Breast epithelium (tissue), 4 donors: Measurements from ENCODE around the gene RBP2. TPM values are rescaled to one million over a fixed set of nuclear protein-coding genes. Genes with fewer than 3 reads are reported as not detected.

ENCODE experiments used
- DNase-seq, 2 donors: peaks; one replicate each; pipeline ENCODE4 v3.0.0-alpha.2; 2019; ENCODE audit warnings: low spot score in 2 of 2
- H3K27ac ChIP-seq, 2 donors: fragments of 200-600 bp; sonication (generic) in 1 of 2; one replicate each; pipeline ENCODE4 v1.5.1; 2016 to 2019; ENCODE audit warnings: mild to moderate bottlenecking in 1 of 2
- H3K27me3 ChIP-seq, 2 donors: fragments of 200-600 bp; sonication (generic) in 1 of 2; one replicate each; pipeline versions ENCODE4 v1.5.1 to v1.6.0; 2017 to 2019; ENCODE audit warnings: control low read depth in 1 of 2, mild to moderate bottlenecking in 1 of 2
- H3K36me3 ChIP-seq: fragments of 200-600 bp; one replicate; pipeline ENCODE4 v1.5.1; 2019
- H3K4me1 ChIP-seq, 2 donors: fragments of 200-600 bp; sonication (generic); one replicate each; pipeline ENCODE4 v1.5.1; 2016 to 2019; ENCODE audit warnings: control low read depth in 1 of 2
- H3K4me3 ChIP-seq, 3 donors: fragments of 200-600 bp; sonication (generic); 1 replicate in 2 of 3; 2 replicates in 1 of 3; pipeline ENCODE4 v1.5.1; 2016 to 2019; ENCODE audit warnings: mild to moderate bottlenecking in 3 of 3, moderate library complexity in 2 of 3
- H3K9me3 ChIP-seq, 2 donors: fragments of 200-600 bp; sonication (generic) in 1 of 2; one replicate each; pipeline ENCODE4 v1.5.1; 2016 to 2019; ENCODE audit warnings: control low read depth in 1 of 2
- POLR2A ChIP-seq: fragments of 450-650 bp; IDR thresholded peaks from one replicate; pipeline ENCODE4 v1.6.1; 2016; ENCODE audit warnings: antibody characterized with exemption, mild to moderate bottlenecking, moderate library complexity
- POLR2AphosphoS5 ChIP-seq, 3 donors: sonication (generic); formaldehyde crosslinking; IDR thresholded peaks; one replicate each; pipeline ENCODE4 v1.6.1; 2017; ENCODE audit warnings: antibody characterized with exemption in 3 of 3
- intact Hi-C: fragments of 100-400 bp; cut with DNase I; formaldehyde crosslinking; loops from one replicate; pipeline ENCODE4 v1.15.1; 2023; ENCODE audit warnings: low total_unique reads
- total RNA-seq, 3 donors: library from RNA; depleted of rRNA; stranded (reverse); fragments of >200 nt; gene quantifications; one replicate each; pipeline ENCODE4 v1.1.0, GENCODE V29; 2016
- TF ChIP-seq, protein P1 (sequence below), 3 donors: fragments of 450-650 bp; IDR thresholded peaks; one replicate each; pipeline ENCODE4 v1.5.1; 2016 to 2017; ENCODE audit warnings: antibody characterized with exemption in 3 of 3, mild to moderate bottlenecking in 3 of 3, moderate library complexity in 3 of 3

Gene RBP2
- total RNA-seq, 3 donors from 2014 or later = 1.3 TPM; not detected in 2

DNA sequence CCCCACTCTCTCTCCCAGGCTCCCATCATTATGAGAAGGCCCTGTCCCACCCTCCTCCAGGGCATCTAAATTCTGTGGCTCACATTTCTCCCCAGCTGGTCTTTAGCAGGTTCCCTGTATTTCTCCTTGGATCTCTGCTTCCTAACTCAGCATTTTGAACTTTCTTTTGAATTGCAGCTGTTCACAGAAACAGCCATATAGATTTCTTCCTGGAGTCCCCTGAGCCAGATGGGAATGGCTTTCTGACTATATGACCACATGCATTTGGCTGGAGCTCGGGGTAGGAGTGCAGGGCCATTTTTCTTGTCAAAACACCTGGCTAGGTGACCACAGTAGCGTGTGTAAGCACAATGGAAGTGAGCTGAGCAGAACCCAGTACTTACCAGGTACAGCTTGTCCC, 22.0 kb downstream of the RBP2 start:
- DNase-seq = no peak
- TF ChIP-seq POLR2A (no peak), POLR2AphosphoS5 (IDR thresholded peaks at IDR 0.05) (no peak)
- TF ChIP-seq, protein P1, sequence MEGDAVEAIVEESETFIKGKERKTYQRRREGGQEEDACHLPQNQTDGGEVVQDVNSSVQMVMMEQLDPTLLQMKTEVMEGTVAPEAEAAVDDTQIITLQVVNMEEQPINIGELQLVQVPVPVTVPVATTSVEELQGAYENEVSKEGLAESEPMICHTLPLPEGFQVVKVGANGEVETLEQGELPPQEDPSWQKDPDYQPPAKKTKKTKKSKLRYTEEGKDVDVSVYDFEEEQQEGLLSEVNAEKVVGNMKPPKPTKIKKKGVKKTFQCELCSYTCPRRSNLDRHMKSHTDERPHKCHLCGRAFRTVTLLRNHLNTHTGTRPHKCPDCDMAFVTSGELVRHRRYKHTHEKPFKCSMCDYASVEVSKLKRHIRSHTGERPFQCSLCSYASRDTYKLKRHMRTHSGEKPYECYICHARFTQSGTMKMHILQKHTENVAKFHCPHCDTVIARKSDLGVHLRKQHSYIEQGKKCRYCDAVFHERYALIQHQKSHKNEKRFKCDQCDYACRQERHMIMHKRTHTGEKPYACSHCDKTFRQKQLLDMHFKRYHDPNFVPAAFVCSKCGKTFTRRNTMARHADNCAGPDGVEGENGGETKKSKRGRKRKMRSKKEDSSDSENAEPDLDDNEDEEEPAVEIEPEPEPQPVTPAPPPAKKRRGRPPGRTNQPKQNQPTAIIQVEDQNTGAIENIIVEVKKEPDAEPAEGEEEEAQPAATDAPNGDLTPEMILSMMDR (IDR thresholded peaks at IDR 0.05) = no peak
- no peak overlapping the region for H3K27ac ChIP-seq
- no peaks in the 10 kb centered on the region for H3K4me1 ChIP-seq
- intact Hi-C loops = no loop called here
- H3K9me3 ChIP-seq = no peaks in the 10 kb centered on the region
- H3K27me3 ChIP-seq = no peaks in the 10 kb centered on the region
- H3K4me3 ChIP-seq = no peak overlapping the region
- H3K36me3 ChIP-seq = no peaks in the 10 kb centered on the region

DNA sequence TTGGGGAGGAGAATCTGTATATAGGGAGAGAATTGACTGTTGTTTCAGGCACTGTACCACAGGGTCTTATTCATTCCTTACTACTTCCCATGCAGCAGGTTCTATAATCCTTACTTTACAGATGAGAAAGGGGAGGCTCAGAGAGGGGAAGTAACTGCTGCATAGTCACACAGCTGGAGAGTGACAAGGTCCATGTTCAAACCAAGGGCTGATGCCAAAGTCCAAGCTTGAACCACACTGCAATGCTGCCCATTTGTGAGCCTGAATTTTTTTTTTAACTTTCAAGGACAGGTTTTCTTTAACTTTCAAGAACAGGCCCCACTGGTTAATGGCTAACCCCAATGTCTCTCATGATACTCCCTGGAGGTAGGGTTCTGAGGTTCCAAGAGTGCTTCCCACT, 26.2 kb downstream of the RBP2 start:
- Histone ChIP-seq H3K36me3 (no peaks in the 10 kb centered on the region), H3K27ac (no peak overlapping the region), H3K27me3 (no peaks in the 10 kb centered on the region), H3K9me3 (no peaks in the 10 kb centered on the region), H3K4me3 (no peak overlapping the region), H3K4me1 (no peaks in the 10 kb centered on the region)
- intact Hi-C loops = no loop called here
- DNase-seq = no peak
- TF ChIP-seq POLR2A = no peak
- TF ChIP-seq POLR2AphosphoS5 (IDR thresholded peaks at IDR 0.05) = no peak
- TF ChIP-seq, protein P1 (IDR thresholded peaks at IDR 0.05) = no peak

DNA sequence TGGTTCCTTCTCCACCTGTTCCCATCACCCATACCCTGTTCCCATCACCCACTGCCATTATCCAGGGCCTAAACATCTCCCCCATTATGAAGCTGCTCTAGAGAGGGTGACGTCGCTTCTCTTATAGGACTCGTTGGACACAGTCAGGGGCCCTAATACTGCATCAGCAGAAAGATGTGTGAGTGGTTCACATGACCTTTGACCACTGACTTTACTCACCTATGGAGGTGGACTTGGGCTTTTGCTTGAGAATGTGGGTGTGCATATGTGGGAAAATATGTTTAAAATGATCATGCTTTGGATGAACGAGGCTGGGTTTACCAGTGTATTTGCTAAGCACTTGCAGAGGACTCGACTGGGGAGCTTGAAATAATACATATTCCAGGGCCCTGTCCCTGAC, 26.8 kb downstream of the RBP2 start:
- TF ChIP-seq, protein P1 (IDR thresholded peaks at IDR 0.05) = no peak
- TF ChIP-seq POLR2A (no peak), POLR2AphosphoS5 (IDR thresholded peaks at IDR 0.05) (no peak)
- intact Hi-C loops = no loop called here
- DNase-seq = no peak
- Histone ChIP-seq H3K4me3 (no peak overlapping the region), H3K36me3 (no peaks in the 10 kb centered on the region), H3K9me3 (no peaks in the 10 kb centered on the region), H3K27me3 (no peaks in the 10 kb centered on the region), H3K4me1 (no peaks in the 10 kb centered on the region), H3K27ac (no peak overlapping the region)

DNA sequence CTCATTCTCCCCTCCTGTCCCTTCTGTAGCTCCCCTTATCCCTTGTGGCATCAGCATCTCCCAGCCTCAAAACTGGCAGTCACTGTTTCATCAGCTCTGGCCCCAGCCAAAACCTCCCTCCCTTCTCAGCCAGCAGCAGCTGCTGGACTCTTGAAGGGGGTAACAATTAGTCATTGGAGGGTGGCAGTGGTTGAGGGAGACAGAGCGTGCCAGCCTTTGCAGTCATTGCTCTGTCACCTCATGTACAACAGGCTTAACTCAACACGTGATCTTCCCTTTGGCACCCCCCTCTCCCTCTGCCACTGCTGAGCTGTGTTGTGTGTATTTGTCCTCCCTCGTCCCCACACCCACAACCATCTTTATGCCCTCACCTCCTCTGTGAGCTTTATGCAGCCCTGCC, 28.2 kb downstream of the RBP2 start:
- H3K4me1 ChIP-seq = no peaks in the 10 kb centered on the region
- no peak for TF ChIP-seq POLR2A
- TF ChIP-seq POLR2AphosphoS5 (IDR thresholded peaks at IDR 0.05) = no peak
- TF ChIP-seq, protein P1 (IDR thresholded peaks at IDR 0.05) = no peak
- no peak for DNase-seq
- H3K36me3 ChIP-seq = no peaks in the 10 kb centered on the region
- H3K27ac ChIP-seq = no peak overlapping the region
- intact Hi-C loops = no loop called here
- H3K27me3 ChIP-seq = no peaks in the 10 kb centered on the region
- no peaks in the 10 kb centered on the region for H3K9me3 ChIP-seq
- H3K4me3 ChIP-seq = no peak overlapping the region

DNA sequence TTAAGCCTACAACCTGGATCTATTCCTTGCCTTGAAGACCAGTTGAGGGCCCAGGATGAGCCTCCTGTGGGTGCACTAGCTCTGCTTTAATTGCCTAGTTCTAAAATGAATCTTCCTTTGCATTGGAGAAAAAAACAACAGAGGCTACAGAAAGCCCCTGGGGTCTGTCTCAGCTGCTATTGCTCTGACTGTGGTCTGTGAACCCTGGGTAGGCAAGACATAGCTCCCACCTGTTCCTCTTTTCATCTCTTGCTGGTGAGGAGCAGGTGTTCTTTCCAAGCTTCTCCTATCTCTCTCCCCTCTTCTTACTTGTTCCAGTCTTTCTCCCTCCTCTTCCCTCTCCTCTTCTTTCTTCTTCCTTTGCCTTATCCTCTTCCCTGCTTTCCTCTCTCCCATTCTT, 28.8 kb downstream of the RBP2 start:
- TF ChIP-seq, protein P1 (IDR thresholded peaks at IDR 0.05) = no peak
- TF ChIP-seq POLR2AphosphoS5 (IDR thresholded peaks at IDR 0.05) (no peak), POLR2A (no peak)
- intact Hi-C loops = no loop called here

More for the DNA sequence above, 28.8 kb downstream of the RBP2 start:
- no peak for DNase-seq
- no peak overlapping the region for H3K4me3 ChIP-seq
- H3K36me3 ChIP-seq = no peaks in the 10 kb centered on the region
- no peaks in the 10 kb centered on the region for H3K4me1 ChIP-seq
- H3K9me3 ChIP-seq = no peaks in the 10 kb centered on the region
- no peaks in the 10 kb centered on the region for H3K27me3 ChIP-seq
- H3K27ac ChIP-seq = no peak overlapping the region
